GM12878 (cell line): ENCODE results near the gene C19orf33. TPM values are rescaled to one million over a fixed set of nuclear protein-coding genes. Genes with fewer than 3 reads are reported as not detected.

Experiments
- CBX3 ChIP-seq: fragments of 200-600 bp; sonication (generic); IDR thresholded peaks from 2 replicates; pipeline ENCODE4 v1.6.1; 2016; ENCODE audit warnings: low read depth, borderline replicate concordance
- CBX5 ChIP-seq: sonication (generic); IDR thresholded peaks from 2 replicates; pipeline ENCODE4 v1.6.1; 2016; ENCODE audit warnings: low read depth, moderate library complexity, mild to moderate bottlenecking, inconsistent platforms
- HDAC6 ChIP-seq: fragments of 200-600 bp; sonication (generic); IDR thresholded peaks from one replicate; pipeline ENCODE4 v1.8.0; 2017; ENCODE audit warnings: antibody characterized with exemption; ENCODE audit not compliant: unreplicated experiment
- HDGF ChIP-seq: fragments of 450-650 bp; IDR thresholded peaks from 2 replicates; pipeline ENCODE4 v1.6.1; 2016; ENCODE audit warnings: antibody characterized with exemption
- NRF1 ChIP-seq: conservative IDR thresholded peaks from 2 replicates; pipeline ENCODE4 v1.6.1; 2011; ENCODE audit warnings: mild to moderate bottlenecking, low read depth, low read length, improper control_type of control experiment
- PBX3 ChIP-seq: IDR thresholded peaks from 2 replicates; pipeline ENCODE4 v1.6.1; 2011; ENCODE audit warnings: mild to moderate bottlenecking, low read depth, low read length, moderate library complexity; ENCODE audit not compliant: insufficient replicate concordance
- POLR2AphosphoS5 ChIP-seq: IDR thresholded peaks from 2 replicates; pipeline ENCODE4 v1.6.1; 2011; ENCODE audit warnings: mild to moderate bottlenecking, low read length, inconsistent platforms
- RELB ChIP-seq: fragments of 450-650 bp; IDR thresholded peaks from 2 replicates; pipeline ENCODE4 v1.6.1; 2017; ENCODE audit warnings: low read depth, mild to moderate bottlenecking, moderate library complexity
- USF2 ChIP-seq: IDR thresholded peaks from 2 replicates; pipeline ENCODE4 v1.6.1; 2011; ENCODE audit warnings: low read depth, low read length, improper control_type of control experiment, borderline replicate concordance
- WRNIP1 ChIP-seq: IDR thresholded peaks from 2 replicates; pipeline ENCODE4 v1.6.1; 2011; ENCODE audit warnings: low read depth, low read length, improper control_type of control experiment, borderline replicate concordance
- polyA plus RNA-seq, 11 experiments: library from polyadenylated mRNA; depleted of rRNA in 4 of 11; unstranded in 6 of 11; stranded (reverse) in 5 of 11; fragments of >200 nt; fragmentation: Nextera tagmentation in 4 of 11; fragmentation: Illumina TruSeq in 1 of 11; extraction: Ambion mirVana in 4 of 11; extraction: Trizol in 1 of 11; gene quantifications; 1 replicate in 1 of 11; 2 replicates in 10 of 11; pipeline versions ENCODE4 v1.2.1 to v1.2.3, GENCODE V29; 2011 to 2016; ENCODE audit warnings: inconsistent platforms in 2 of 11, missing spikeins in 2 of 11, low read depth in 1 of 11
- total RNA-seq, 4 experiments: library from RNA; depleted of rRNA in 3 of 4; stranded (reverse); fragments of >200 nt in 3 of 4; fragmentation: Illumina TruSeq in 1 of 4; extraction: Trizol in 1 of 4; gene quantifications; 2 replicates each; pipeline versions ENCODE4 v1.2.1 to v1.2.3, GENCODE V29; 2013 to 2021
- TF ChIP-seq, protein P1 (sequence below): IDR thresholded peaks from 2 replicates; pipeline ENCODE4 v1.6.1; 2011; ENCODE audit warnings: low read depth, mild to moderate bottlenecking, low read length, moderate library complexity, borderline replicate concordance; ENCODE audit errors: extremely low read depth

The C19orf33 gene
- total and polyA plus RNA-seq, 10 of the 15 experiments (the other 5 are each of a cell fraction or from before 2014, with no cell fraction given), result 0.28 to 0.45 TPM; not detected in 8

GRCh38 chr19:38323291-38323690 lies 19.2 kb downstream of the C19orf33 start (continued):
- TF ChIP-seq PBX3 (no peak), CBX5 (no peak), WRNIP1 (no peak), CBX3 (no peak), POLR2AphosphoS5 (no peak), HDAC6 (no peak), RELB (no peak), NRF1 (no peak), HDGF (no peak), USF2 (no peak)
- TF ChIP-seq, protein P1, sequence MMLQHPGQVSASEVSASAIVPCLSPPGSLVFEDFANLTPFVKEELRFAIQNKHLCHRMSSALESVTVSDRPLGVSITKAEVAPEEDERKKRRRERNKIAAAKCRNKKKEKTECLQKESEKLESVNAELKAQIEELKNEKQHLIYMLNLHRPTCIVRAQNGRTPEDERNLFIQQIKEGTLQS, result no peak
